Measurements from ENCODE around the gene MLLT3. TPM values are rescaled to one million over a fixed set of nuclear protein-coding genes. Genes with fewer than 3 reads are reported as not detected.

MLLT3 gene
- total and polyA plus RNA-seq, 3 donors from 2014 or later, result 5.2 to 11.0 (median 7.6) TPM

- Histone ChIP-seq H3K27ac (no peak overlapping the region), H3K9me3 (no peaks in the 10 kb centered on the region), H3K4me3 (no peak overlapping the region), H3K36me3 (ENCODE audit: low read depth, missing control alignments) (no peaks in the 10 kb centered on the region), H3K27me3 (no peaks in the 10 kb centered on the region), H3K4me1 (no peaks in the 10 kb centered on the region)
- intact Hi-C loops (cut with DNase I; ENCODE audit: low total_unique reads), result no loop called here
- WGBS, 2 donors, result 86 to 89% methylated on average over 1 of the region's 1 CpG
- no peak for TF ChIP-seq POLR2A (IDR thresholded peaks at IDR 0.05)
- no peak for TF ChIP-seq CTCF (IDR thresholded peaks at IDR 0.05)
- DNase-seq, result no peak
Measured at GRCh38 chr9:20369391-20369790, 252.9 kb downstream of the MLLT3 start.

DNA sequence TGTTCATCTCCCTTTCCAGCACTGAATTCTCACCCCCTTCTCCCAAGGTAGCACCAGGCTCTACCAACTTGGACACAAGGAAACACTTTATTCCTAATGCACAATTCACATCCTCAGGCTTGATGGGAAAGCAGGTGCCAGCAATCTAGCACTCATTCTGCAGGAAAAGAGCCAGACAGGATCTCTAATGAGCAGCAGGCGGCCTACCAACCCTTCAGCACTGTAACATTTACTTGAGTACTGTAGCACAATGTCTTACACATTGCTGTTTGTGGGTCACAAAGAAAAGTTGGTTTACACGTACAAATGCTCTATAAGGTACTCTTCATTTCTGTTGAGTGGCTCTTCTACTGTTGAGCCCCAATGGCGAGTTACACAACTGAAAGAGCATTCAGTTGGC lies 254.4 kb downstream of the MLLT3 start:
- DNase-seq, result no peak
- no peak for TF ChIP-seq CTCF (IDR thresholded peaks at IDR 0.05)
- TF ChIP-seq POLR2A (IDR thresholded peaks at IDR 0.05), result no peak
- WGBS, 2 donors, result 88 to 96% methylated on average over 3 of the region's 3 CpGs
- no peak overlapping the region for H3K27ac ChIP-seq
- H3K27me3 ChIP-seq, result no peaks in the 10 kb centered on the region
- H3K4me3 ChIP-seq, result no peak overlapping the region
- H3K36me3 ChIP-seq (ENCODE audit: low read depth, missing control alignments), result no peaks in the 10 kb centered on the region
- no peaks in the 10 kb centered on the region for H3K4me1 ChIP-seq
- H3K9me3 ChIP-seq, result no peaks in the 10 kb centered on the region
- intact Hi-C loops (cut with DNase I; ENCODE audit: low total_unique reads), result no loop called here

GRCh38 chr9:20364959-20365358 lies 257.3 kb downstream of the MLLT3 start:
- Histone ChIP-seq H3K27ac (no peak overlapping the region), H3K36me3 (ENCODE audit: low read depth, missing control alignments) (no peaks in the 10 kb centered on the region), H3K4me1 (no peaks in the 10 kb centered on the region), H3K4me3 (no peak overlapping the region), H3K9me3 (no peaks in the 10 kb centered on the region), H3K27me3 (no peaks in the 10 kb centered on the region)
- no peak for DNase-seq
- intact Hi-C loops (cut with DNase I; ENCODE audit: low total_unique reads), result no loop called here
- 68 to 82% methylated on average over 3 of the region's 3 CpGs for WGBS, 2 donors
- no peak for TF ChIP-seq POLR2A (IDR thresholded peaks at IDR 0.05)
- TF ChIP-seq CTCF (IDR thresholded peaks at IDR 0.05), result no peak

GRCh38 chr9:20363233-20363632 lies 259.1 kb downstream of the MLLT3 start:
- no peak for DNase-seq
- H3K27ac ChIP-seq, result no peak overlapping the region
- TF ChIP-seq POLR2A (IDR thresholded peaks at IDR 0.05) (no peak), CTCF (IDR thresholded peaks at IDR 0.05) (no peak)
- 85 to 86% methylated on average over 4 of the region's 4 CpGs for WGBS, 2 donors
- no peaks in the 10 kb centered on the region for H3K4me1 ChIP-seq
- no peaks in the 10 kb centered on the region for H3K9me3 ChIP-seq
- no peaks in the 10 kb centered on the region for H3K27me3 ChIP-seq
- H3K4me3 ChIP-seq, result no peak overlapping the region
- intact Hi-C loops (cut with DNase I; ENCODE audit: low total_unique reads), result no loop called here
- H3K36me3 ChIP-seq (ENCODE audit: low read depth, missing control alignments), result no peaks in the 10 kb centered on the region

DNA sequence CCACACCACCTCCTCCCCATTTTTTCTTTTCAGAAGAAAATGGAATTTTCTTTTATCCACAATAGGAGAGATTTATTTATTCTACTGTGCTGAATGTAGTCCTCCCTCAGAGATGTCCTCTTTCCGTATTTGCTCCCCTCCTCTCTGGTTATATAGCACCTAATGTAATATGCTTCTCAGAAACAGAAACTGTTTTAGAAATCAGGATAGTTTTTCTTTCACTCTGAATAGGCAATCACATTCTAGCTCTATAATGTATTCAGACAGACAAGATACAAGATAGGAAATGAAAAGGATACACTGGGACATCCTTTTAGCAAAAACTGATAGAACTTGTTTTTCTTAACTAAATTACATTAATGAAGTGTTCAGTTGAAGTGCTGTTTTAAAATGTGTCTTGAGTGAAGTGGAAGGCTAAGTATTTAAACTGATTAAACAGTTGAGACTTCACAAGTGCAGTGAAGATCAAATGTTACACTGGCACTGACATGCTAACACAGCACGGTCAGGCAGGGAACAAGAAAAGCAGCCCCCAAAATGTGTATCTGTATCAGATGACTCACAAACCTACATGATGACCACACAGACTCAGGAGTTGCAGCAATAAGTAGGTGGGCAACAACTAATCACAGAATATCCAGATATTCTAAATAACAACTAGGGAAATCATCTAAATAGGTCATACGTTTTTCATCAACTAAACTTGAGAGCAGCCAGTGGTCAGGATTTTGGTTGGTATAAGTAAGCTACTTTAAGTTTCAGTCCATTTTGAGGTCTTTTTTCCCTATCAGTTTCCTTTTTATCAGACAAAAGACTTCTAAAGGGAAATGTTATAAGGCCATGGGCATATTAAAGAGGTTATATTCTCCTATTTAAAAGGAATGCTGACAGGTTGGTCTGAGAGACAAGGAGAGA lies 260.4 kb downstream of the MLLT3 start:
- TF ChIP-seq CTCF (IDR thresholded peaks at IDR 0.05) (no peak), POLR2A (IDR thresholded peaks at IDR 0.05) (no peak)
- intact Hi-C loops (cut with DNase I; ENCODE audit: low total_unique reads), result no loop called here
- no peak for DNase-seq
- H3K4me1 ChIP-seq, result no peaks in the 10 kb centered on the region
- no peak overlapping the region for H3K27ac ChIP-seq
- H3K4me3 ChIP-seq, result no peak overlapping the region
- no peaks in the 10 kb centered on the region for H3K27me3 ChIP-seq
- WGBS, 2 donors, result 89 to 96% methylated on average over 3 of the region's 3 CpGs
- no peaks in the 10 kb centered on the region for H3K9me3 ChIP-seq
- H3K36me3 ChIP-seq (ENCODE audit: low read depth, missing control alignments), result no peaks in the 10 kb centered on the region

Measured in testis (tissue), 3 donors.